HG03139 (cell line): ENCODE data around the gene ZNF710.
"Not testable (repeated sequence)": the region's sequence is repeated elsewhere in the genome, so short reads cannot be mapped to it uniquely, and the experiment has no call there.

Source experiments
- ATAC-seq: cut with Tn5 transposase; IDR thresholded peaks from one replicate; pipeline ENCODE4 v1.9.1; 2021; ENCODE audit not compliant: unreplicated experiment

Gene ZNF710

DNA sequence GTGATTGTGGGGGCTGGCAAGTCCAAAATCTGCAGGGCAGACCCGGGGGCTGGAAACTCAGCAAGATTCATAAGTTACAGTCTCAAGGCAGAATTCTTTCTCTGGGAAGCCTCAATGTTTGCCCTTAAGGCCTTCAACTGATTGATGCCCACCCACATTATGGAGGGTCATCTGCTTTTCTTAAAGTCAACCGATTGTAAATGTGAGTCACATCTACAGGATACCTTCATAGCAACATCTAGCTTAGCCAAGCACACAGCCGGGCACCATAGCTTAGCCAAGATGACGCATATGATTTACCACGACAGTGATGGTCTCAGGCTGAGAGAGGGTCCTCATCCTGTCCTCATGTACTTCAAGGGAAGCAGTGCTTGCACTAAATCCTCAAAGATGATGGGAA, 57.7 kb downstream of the ZNF710 start:
- no peak for ATAC-seq

DNA sequence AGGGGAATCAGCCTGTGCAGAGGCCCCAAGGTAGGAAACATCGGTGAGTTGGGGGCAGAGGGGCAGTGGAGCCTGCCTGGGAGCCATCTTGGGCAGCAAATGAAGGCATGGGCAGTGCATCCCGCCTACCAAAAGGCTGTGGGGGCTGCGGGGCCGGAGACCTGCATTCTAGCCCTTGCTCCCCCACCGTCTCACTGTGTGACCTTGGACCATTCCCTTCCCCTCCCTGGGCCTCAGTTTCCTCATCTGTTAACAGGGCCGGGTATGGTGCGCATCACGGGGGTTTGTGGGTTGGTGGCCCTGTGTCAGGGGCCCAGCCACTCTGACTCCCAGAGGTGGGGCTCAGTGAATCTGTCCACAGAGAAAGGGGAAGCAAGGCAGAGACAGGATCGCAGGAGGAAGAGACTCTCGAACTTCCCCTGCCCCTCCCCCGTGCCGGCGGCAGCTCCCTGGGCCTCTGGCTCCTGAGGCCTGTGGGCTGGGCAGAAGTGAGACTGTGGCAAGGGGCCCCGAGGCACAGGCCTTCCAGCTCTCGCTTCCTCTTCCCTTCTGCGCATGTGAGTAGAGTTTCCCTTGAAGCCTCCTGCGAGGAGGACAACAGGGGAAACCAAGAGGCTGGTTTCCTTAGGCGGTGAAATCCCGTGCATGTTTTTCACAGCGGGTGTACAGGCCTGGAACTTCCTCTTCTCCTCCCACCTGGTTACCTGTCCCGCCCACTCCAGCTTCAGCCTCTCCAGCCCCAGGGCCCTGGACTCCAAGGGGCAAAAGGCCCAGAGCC, 58.3 kb downstream of the ZNF710 start:
- ATAC-seq: peak; percentile 85

DNA sequence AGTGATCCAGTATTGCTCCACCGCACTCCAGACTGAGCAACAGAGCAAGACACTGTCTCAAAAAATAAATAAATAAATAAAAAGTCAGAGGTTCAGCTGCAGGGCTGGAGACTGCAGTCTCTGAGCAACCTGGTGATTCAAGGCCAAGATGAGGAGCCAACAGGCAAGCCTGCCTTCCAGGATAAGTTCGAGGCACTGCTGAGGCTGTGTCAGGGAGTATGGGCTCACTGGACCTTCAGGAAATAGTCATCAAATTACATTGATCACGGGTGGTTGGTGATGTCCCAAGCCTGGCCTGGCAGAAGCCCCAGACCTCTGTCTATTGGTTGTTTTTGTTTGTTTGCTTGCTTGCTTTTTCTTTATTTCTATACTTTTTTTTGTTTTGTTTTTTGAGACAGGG, 59.7 kb downstream of the ZNF710 start:
- ATAC-seq: no peak

DNA sequence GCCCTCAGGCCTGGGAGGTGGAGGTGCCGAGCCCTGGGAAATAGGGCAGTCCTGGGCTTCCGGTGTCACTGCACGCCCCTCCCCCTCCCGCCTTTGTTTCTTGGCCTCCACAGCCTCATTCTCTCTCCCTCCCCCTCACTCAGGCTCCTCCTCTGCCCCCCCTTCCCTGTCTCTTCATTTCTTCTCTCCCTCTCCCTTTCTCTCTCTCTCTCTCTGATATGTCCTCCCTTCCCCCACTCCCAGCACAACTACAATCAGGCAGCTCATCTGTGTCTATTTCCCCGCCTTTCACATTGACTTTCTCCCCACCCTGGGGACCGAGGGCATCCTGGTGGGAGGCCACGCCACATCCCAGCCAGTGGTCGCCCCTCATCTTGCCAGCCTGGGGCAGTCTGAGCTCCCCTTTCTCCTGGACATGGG, 60.9 kb downstream of the ZNF710 start:
- ATAC-seq: no peak

DNA sequence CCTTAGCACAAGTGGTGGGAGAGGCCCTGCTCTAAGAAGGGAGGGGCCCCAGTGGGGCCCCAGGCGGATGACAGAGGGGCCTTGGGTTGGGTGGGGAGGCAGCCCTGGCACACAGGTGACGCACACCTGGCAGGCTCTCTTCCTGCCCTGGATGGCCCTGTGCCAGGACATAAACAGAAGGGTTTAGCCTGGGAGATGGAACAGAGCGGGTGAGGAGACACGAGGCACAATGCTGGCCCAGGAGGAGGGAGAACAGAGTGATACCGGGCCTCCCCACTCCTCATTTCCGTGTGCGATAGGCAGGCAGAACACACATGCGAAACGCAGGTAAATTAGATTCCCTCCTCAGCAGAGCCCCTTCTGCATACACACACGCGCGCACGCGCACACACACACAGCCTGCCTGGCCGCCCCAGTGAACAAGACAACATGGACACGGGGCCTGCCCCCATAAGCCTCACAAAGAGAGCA, 61.4 kb downstream of the ZNF710 start:
- no peak for ATAC-seq

DNA sequence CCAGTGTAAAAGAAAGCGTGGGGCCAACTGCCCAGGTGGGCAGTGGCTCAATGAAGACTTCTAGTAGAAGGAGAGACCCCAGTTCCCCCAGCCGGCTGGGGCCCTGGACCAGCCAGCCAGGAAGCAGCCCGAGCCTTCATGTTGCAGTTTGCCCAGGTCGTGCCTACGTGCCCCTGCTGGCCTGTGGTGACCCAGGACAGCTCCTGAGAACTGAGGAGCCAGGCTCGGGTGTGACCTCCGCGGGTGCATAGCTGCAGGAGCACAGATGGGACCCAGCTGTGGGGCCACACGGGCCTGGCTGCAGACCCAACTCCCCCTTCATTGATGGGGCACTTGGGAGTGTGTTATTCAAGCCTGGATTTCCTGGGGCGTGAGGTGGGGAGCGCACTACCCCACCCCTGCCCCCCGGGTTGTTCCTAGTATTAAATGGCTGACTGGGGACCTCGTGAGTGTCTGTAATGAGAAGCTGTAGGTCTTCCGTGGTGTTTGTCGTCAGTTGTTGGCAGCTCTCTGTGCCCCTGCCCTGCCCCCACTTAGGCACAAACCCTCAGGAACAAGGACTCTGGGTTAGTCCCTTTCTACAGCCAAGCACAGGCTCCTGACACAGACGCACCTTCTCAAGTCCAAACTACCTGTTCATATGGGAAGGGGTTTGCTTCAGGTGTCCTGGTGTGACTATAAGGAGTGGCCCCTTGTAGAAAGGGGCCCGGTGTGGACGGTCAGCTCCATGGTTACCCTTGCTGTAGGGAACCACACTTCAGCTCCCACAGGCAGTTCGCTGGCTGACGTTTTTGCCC, 62.0 kb downstream of the ZNF710 start:
- ATAC-seq: no peak

DNA sequence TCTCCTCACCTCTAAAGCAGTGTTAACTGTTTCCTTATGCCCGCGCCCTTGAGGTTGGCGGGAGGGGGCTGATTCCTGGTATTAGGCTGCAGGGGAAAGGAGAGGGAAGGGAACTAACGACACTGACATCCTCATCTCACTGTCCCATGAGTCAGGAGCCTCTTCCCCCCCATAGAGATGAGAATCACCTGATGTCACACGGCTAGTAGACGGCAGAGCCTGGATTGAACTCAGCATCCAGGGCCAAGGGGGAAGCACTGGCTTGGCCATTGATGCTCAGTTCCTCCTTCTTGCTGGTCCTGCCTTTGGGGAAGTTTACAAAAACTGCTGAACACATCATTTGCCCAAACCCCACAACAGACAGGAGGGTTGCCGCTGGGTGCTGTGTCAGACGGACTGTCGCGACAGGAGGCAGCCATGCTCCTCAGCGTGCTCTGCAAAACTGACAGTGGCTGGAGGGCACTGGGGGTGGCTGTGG, 62.7 kb downstream of the ZNF710 start:
- no peak for ATAC-seq

DNA sequence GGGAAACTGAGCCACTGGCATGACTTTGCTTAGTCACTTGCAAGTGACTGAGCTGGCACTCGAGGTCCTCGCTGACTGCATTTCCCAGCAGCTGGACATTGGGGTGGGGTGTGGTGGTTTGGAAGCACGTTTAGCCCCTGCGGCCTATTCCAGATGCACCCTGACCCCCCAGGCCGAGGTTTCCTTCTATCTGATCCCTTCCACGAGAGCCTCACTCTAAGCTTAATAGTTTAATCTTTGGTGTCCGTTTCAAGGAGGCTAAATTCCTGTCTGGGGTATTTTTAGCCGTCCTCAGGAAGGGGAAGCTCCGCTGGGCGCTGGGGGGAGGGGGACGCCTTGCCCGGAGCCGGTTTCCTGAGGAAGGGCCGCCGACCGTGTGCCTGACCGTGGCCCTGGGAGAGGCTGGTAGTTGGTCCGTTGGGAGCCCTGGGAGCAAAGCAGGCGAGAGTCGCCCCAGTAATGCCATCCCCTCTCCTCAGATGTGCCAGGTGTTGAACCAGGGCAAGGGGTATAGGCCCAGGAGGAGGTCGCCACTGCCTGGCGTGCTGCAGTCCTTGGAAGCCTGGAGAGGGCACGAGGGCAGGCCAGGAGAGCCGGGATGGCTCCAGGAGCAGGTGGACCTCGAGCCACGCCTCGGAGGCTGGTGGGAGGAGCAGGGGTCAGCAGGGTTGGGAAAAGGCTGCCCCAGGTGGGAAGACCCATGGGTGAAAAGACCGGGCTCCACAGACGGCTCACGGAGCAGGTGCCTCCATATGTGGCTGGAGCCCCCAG, 64.0 kb downstream of the ZNF710 start:
- no peak for ATAC-seq

DNA sequence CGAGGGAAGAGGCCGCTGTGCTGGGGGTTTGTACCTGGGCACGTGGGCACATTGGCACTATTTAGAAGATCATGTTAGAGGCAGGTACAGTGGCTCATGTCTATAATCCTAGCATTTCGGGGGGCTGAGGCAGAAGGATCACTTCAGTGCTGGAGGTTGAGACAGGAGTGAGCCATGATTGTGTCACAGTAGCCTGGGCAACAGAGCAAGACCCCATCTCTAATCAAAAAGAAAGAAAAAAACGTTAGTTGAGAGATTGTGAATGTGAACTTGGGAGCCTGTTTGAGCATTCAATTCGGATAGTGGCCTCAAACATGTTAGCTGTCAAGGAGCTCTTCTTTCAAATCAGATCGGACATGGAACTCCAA, 64.5 kb downstream of the ZNF710 start:
- no peak for ATAC-seq

DNA sequence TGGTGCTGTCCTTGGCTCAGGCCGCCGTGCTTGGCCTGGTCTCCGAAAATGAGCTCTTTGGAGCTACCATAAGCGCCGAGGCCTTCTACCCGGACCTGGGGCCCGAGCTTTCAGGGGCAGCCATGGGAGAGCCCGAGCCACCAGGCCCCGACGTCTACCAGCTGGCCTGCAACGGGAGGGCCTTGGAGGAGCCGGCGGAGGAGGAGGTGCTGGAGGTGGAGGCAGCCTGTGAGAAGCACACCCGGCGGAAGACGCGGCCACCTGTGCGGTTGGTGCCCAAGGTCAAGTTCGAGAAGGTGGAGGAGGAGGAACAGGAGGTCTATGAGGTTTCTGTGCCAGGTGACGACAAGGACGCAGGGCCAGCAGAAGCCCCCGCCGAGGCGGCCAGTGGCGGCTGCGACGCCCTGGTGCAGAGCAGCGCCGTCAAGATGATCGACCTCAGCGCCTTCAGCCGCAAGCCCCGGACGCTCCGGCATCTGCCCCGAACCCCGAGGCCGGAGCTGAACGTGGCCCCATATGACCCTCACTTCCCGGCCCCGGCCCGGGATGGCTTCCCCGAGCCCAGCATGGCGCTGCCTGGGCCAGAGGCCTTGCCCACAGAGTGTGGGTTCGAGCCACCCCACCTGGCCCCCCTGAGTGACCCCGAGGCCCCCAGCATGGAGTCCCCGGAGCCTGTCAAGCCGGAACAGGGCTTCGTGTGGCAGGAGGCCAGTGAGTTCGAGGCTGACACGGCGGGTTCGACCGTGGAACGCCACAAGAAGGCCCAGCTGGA, 66.2 kb downstream of the ZNF710 start:
- ATAC-seq: no peak

DNA sequence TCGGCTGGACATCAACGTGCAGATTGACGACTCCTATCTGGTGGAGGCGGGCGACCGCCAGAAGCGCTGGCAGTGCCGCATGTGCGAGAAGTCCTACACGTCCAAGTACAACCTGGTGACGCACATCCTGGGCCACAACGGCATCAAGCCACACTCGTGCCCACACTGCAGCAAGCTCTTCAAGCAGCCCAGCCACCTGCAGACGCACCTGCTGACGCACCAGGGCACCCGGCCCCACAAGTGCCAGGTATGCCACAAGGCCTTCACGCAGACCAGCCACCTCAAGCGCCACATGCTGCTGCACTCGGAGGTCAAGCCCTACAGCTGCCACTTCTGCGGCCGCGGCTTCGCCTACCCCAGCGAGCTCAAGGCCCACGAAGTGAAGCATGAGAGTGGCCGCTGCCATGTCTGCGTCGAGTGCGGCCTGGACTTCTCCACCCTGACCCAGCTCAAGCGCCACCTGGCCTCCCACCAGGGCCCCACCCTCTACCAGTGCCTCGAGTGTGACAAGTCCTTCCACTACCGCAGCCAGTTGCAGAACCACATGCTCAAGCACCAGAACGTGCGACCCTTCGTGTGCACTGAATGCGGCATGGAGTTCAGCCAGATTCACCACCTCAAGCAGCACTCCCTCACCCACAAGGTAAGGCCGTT, 67.0 kb downstream of the ZNF710 start:
- no peak for ATAC-seq

DNA sequence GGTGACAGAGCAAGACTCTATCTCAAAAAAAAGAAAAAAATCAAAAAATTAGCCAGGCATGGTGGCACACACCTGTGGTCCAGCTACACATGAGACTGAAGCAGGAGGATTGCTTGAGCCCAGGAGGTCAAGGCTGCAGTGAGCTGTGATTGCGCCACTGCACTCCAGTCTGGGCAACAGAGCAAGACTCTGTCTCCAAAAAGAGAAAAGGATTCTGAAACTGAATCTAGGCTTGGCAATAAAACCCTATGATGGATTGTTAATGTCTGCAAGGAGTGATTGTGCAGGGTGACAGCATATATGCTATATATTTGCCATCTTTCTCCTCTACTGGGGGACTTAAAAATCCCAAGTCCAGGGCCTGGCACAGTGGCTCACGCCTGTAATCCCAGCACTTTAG, 69.5 kb downstream of the ZNF710 start:
- ATAC-seq: not testable (repeated sequence)

DNA sequence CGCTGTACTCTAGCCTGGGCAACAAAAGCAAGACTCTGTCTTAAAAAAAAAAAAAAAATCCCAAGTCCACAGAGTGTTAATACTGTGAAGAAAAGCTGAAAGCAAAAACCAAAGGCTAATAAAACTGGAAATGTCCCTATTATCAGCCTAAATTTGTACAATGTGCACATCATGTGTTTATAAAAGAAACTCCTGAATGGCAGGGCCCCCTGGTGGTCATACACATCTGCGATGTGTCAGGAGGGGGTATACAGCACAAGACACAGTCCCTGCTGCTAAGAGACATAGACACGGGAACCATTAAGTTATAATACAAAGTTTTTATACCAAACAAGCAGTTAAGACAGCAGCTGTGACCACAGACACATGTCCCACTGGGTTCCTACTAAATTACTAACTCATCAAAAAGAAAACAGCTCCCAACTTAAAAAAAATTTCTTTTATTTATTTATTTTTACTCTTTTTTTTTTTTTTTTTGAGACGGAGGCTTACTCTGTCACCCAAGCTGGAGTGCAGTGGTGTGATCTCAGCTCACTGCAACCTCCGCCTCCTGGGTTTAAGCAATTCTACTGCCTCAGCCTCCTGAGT, 70.2 kb downstream of the ZNF710 start:
- no peak for ATAC-seq

DNA sequence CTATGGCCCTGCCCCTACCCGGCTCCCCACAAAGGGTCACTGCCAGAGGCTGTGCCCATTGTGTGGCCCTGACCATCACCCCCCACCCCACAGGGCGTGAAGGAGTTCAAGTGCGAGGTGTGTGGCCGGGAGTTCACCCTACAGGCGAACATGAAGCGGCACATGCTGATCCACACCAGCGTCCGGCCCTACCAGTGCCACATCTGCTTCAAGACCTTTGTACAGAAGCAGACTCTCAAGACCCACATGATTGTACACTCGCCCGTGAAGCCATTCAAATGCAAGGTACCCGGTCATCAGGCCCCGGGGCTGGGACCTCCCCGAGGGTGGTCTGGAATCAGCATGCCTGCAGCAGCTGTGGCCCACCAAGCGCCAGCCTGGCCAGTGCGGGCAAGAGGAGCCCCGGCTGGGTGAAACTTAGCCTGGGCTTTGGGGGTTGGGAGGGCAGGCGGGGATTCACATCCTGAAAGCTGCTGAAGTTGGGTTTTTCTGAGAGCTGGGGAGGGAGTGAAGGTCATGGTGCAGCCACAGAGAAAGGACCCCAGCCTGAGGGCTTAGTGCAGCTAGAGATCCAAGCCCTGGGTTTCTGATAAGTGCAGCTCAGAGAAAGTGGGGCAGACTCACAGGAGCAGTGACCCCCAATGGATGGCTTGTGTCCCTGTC, 72.0 kb downstream of the ZNF710 start:
- no peak for ATAC-seq

DNA sequence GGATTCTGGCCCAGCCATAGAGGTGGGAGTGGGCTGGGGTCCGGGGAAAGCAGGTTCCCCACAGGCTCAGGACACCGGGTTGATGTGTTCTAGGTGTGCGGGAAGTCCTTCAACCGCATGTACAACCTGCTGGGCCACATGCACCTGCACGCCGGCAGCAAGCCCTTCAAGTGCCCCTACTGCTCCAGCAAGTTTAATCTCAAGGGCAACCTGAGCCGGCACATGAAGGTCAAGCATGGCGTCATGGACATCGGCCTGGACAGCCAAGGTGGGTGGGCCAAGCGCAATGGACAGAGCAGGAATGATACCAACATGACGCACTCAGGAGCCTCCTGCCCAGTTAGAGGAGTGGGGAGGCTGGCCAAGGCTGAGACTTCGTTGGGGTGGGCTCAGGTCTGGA, 72.9 kb downstream of the ZNF710 start:
- no peak for ATAC-seq

DNA sequence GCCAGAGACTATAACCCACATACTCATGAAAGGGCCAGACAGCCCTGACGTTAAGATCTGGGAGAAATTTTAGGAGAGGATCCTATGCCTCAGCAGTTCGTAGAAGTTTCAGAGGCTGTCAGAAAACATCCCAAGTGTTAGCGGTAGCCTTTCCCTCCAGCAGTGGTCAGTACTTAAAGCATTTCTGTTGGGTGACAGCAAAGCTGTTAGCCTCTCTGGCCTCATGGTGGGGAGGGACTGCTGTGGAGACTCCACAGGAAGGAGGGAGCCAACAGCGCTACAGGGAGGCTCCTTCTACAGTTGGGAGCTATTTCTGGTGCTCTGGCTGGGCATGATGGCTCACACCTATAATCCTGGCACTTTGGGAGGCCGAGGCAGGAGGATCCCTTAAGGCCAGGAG, 73.8 kb downstream of the ZNF710 start:
- no peak for ATAC-seq

DNA sequence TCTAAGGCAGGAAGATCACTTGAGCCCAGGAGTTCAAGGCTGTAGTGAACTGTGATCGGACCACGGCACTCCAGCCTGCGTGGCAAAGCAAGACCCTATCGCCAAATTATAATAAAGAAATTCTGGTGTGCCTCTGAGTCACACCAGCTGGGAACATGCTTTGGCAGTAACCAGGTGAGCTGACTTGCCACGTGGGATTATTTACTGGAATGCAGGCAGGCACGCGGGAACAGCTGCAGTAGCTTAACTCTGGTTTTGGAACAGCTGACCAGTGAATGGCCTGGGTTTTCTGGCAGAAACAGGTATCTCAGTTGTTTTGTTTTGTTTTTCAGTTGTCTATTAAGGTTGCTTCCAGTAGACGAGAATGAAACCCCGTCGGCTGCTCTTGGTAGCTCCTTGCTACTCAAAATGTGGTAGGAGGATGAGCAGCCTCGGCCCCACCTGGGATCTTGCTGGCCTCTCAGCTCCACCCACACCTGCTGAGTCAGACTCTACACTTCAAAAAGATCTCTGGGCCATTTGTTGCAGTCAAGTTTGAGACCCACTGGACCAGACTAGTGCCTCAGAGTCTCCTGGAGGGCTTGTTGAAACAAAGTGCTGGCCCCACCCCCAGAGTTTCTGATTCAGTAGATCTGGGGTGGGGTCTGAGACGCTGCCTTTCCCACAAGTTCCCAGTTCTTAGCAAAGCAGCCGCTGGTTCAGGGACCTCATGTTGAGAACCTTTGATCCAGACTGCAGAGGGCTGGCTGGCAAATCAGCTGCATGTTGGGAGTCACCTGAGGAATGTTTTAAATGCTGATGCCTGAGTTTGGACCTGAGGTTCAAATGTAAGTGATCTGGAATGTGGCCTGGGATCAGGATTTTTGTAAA, 74.5 kb downstream of the ZNF710 start:
- ATAC-seq: no peak

DNA sequence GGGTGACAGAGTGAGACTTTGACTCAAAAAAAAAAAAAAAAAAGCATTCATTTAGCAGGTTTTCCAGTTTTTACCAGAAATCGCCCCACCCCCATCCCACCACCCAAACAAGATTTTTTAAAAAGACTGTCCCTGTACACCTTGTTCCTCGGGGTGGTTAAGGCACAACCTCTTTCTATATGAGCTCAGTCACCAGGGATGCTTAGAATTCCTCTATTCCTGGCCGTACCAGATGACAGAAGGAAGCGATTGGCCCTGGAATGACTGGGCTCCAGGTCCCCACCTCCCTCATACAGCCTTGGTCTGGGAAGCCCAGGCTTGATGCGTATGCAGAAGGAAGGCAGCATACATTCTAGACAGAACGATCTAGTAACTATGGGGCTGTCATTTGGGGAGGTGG, 75.6 kb downstream of the ZNF710 start:
- ATAC-seq: no peak
